Panc1 (cell line): Measurements from ENCODE around the gene PLXNC1. TPM values are rescaled to one million over a fixed set of nuclear protein-coding genes. Genes with fewer than 3 reads are reported as not detected.

ENCODE experiments used
- ATAC-seq: fragments of 200-7000 bp; cut with Tn5 transposase; 2 replicates; pipeline ENCODE4 v1.9.1; 2020; ENCODE audit warnings: mild to moderate bottlenecking, moderate library complexity
- BruUV-seq: library from RNA; stranded (reverse); fragments of 400-500 nt; replicated peaks from 2 replicates; lab custom pipeline; 2021; lab: Mats Ljungman, UMichigan
- CTCF ChIA-PET: fragments of 300-600 bp; sonication (Branson Sonifier 250); formaldehyde crosslinking; loops from one replicate; lab custom pipeline; 2022; ENCODE audit warnings: antibody characterized with exemption; lab: Charles Lee
- POLR2A ChIA-PET: fragments of 300-600 bp; sonication (Branson Sonifier 250); formaldehyde crosslinking; loops from one replicate; lab custom pipeline; 2022; ENCODE audit warnings: antibody characterized with exemption; lab: Charles Lee
- DNase-seq: peaks from one replicate; pipeline ENCODE4 v3.0.0-alpha.2; 2010; ENCODE audit warnings: low read depth, low spot score
- H3K27ac ChIP-seq: 2 replicates; pipeline ENCODE4 v1.5.1; 2011; ENCODE audit warnings: mild to moderate bottlenecking, low read length, inconsistent platforms
- H3K27me3 ChIP-seq: fragments of 200-500 bp; sonication (Bioruptor generic); 2 replicates; pipeline ENCODE4 v1.6.0; 2014; ENCODE audit warnings: low read length, inconsistent platforms; ENCODE audit not compliant: control insufficient read depth, insufficient read depth
- H3K36me3 ChIP-seq: fragments of 200-500 bp; sonication (Bioruptor generic); 2 replicates; pipeline ENCODE4 v1.5.1; 2014; ENCODE audit warnings: inconsistent platforms, mild to moderate bottlenecking, low read length, moderate library complexity; ENCODE audit not compliant: control insufficient read depth, insufficient read depth
- H3K4me1 ChIP-seq: 2 replicates; pipeline ENCODE4 v1.5.1; 2011; ENCODE audit warnings: inconsistent platforms, mild to moderate bottlenecking, low read length, moderate library complexity; ENCODE audit not compliant: control insufficient read depth, insufficient read depth
- H3K4me3 ChIP-seq, 2 experiments: 2 replicates each; pipeline ENCODE4 v1.5.1; 2011 to 2012; ENCODE audit warnings: low read depth in 2 of 2, low read length in 2 of 2, mild to moderate bottlenecking in 2 of 2, inconsistent platforms in 1 of 2, moderate library complexity in 1 of 2
- H3K9me3 ChIP-seq: fragments of 200-500 bp; sonication (Bioruptor generic); 2 replicates; pipeline ENCODE4 v1.5.1; 2014; ENCODE audit warnings: low read depth, mild to moderate bottlenecking, inconsistent platforms, low read length, moderate library complexity; ENCODE audit not compliant: control insufficient read depth, insufficient read depth
- CTCF ChIP-seq: fragments of 450-650 bp; IDR thresholded peaks from 2 replicates; pipeline ENCODE4 v1.5.1; 2017; ENCODE audit warnings: mild to moderate bottlenecking
- POLR2AphosphoS5 ChIP-seq: IDR thresholded peaks from 2 replicates; pipeline ENCODE4 v1.6.1; 2012; ENCODE audit warnings: mild to moderate bottlenecking, low read depth, low read length, moderate library complexity
- REST ChIP-seq, 2 experiments: IDR thresholded peaks; 2 replicates each; pipeline ENCODE4 v1.6.1; 2011 to 2012; ENCODE audit warnings: low read depth in 2 of 2, control low read depth in 1 of 2, low read length in 1 of 2, mild to moderate bottlenecking in 1 of 2, moderate library complexity in 1 of 2; ENCODE audit not compliant: insufficient read depth in 1 of 2
- SIN3A ChIP-seq: IDR thresholded peaks from 2 replicates; pipeline ENCODE4 v1.6.1; 2012; ENCODE audit warnings: low read depth, mild to moderate bottlenecking, low read length, moderate library complexity, borderline replicate concordance; ENCODE audit not compliant: insufficient read depth
- TCF7L2 ChIP-seq: IDR thresholded peaks from 2 replicates; pipeline ENCODE4 v1.6.1; 2011; ENCODE audit warnings: mild to moderate bottlenecking, low read depth, low read length, inconsistent platforms
- in situ Hi-C: cut with HindIII; loops from 2 replicates; pipeline ENCODE4 v1.10.0; 2016; ENCODE audit warnings: low sequenced_read_pairs, low pct_unique_long_range_greater_than_20kb
- intact Hi-C: fragments of 100-400 bp; cut with micrococcal nuclease; formaldehyde crosslinking; loops from one replicate; pipeline ENCODE4 v1.10.0; 2022; ENCODE audit not compliant: unreplicated experiment
- total RNA-seq: library from RNA; stranded (reverse); gene quantifications from one replicate; pipeline ENCODE4 v1.2.1, GENCODE V29; 2021; ENCODE audit not compliant: unreplicated experiment

The PLXNC1 gene
- total RNA-seq, 1 experiment from 2014 or later = 0.57 TPM

- no peak for ATAC-seq
- intact Hi-C loops = no loop called here
- POLR2A ChIA-PET = no interaction called here
Measured at GRCh38 chr12:94207467-94207848, 59.1 kb downstream of the PLXNC1 start.

GRCh38 chr12:94207849-94208621, 59.7 kb downstream of the PLXNC1 start:
- CTCF ChIA-PET = no interaction called here
- Histone ChIP-seq H3K4me3 (no peak overlapping the region), H3K9me3 (no peaks in the 10 kb centered on the region), H3K36me3 (no peaks in the 10 kb centered on the region), H3K27ac (no peak overlapping the region), H3K4me1 (no peaks in the 10 kb centered on the region), H3K27me3 (peaks cover 2% of the 10 kb centered on the region)
- no peak for DNase-seq
- in situ Hi-C loops (no loop called here), intact Hi-C loops (no loop called here)
- TF ChIP-seq REST (IDR thresholded peaks at IDR 0.05; ENCODE audit: insufficient read depth in 1 of 2, low read depth in 2 of 2, low read length in 1 of 2) (no peak), SIN3A (no peak), TCF7L2 (no peak), POLR2AphosphoS5 (no peak), CTCF (no peak)
- POLR2A ChIA-PET = no interaction called here
- no peak for ATAC-seq
- no TSS peak for BruUV-seq

More at GRCh38 chr12:94207467-94207848, 59.1 kb downstream of the PLXNC1 start:
- Histone ChIP-seq H3K27me3 (peaks cover 2% of the 10 kb centered on the region), H3K27ac (no peak overlapping the region), H3K4me3 (no peak overlapping the region), H3K4me1 (no peaks in the 10 kb centered on the region), H3K9me3 (no peaks in the 10 kb centered on the region), H3K36me3 (no peaks in the 10 kb centered on the region)
- no TSS peak for BruUV-seq
- DNase-seq = no peak
- TF ChIP-seq TCF7L2 = no peak
- no peak for TF ChIP-seq POLR2AphosphoS5
- TF ChIP-seq SIN3A = no peak
- no peak for TF ChIP-seq CTCF
- no peak for TF ChIP-seq REST (IDR thresholded peaks at IDR 0.05; ENCODE audit: insufficient read depth in 1 of 2, low read depth in 2 of 2, low read length in 1 of 2)
- in situ Hi-C loops = no loop called here
- CTCF ChIA-PET = no interaction called here
